NCI-H1694 treated with DMSO at 0.1 percent for 48 hours (cell line): ENCODE measurements around the gene BAIAP2L2.
"Not testable (repeated sequence)": the region's sequence is repeated elsewhere in the genome, so short reads cannot be mapped to it uniquely, and the experiment has no call there.

Source experiments
- DNase-seq: peaks from one replicate; lab custom pipeline; 2025; lab: John Stamatoyannopoulos, UW

BAIAP2L2 gene

GRCh38 chr22:38037367-38038150 is 72.9 kb downstream of the BAIAP2L2 start:
- DNase-seq = not testable (repeated sequence)

GRCh38 chr22:38036392-38037062 is 74.0 kb downstream of the BAIAP2L2 start:
- no peak for DNase-seq

- no peak for DNase-seq
These were observed 75.0 kb downstream of the BAIAP2L2 start for GRCh38 chr22:38035530-38035885.
